Ramos (cell line): ENCODE results near the gene REG4.
"Not testable (repeated sequence)": the region's sequence is repeated elsewhere in the genome, so short reads cannot be mapped to it uniquely, and the experiment has no call there.

Experiments
- in situ Hi-C: fragments of 300-500 bp; cut with MboI; formaldehyde crosslinking; loops from one replicate; pipeline ENCODE4 v1.14.3; 2022; ENCODE audit warnings: low sequenced_read_pairs; ENCODE audit not compliant: unreplicated experiment

The REG4 gene

GRCh38 chr1:119811387-119811786, at the start of gene REG4:
Gene REG4 (minus strand): TSS chr1:119811460. CDS start chr1:119808769, 2,691 bp downstream.
- in situ Hi-C loops, result no loop called here

DNA sequence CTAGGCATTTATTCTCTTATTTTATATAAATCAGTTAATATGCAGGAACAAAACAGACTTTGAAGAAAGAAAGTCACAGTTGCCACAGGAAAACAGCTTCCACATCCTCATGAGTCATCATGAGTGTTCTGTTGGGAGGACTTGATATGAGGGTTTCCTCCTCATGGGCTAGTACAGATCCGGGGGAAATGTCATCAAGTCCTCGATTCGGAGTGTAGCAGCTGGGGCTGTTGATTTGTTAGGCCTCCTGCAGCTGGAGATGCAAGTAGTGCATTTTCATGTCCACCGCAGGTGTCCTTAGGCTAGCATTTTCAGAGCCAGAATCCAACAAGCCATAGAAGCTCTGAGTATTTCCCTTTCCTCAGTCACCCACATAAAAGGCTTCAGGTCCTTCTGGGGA, 48.4 kb upstream of the REG4 start:
- in situ Hi-C loops, result no loop called here

- in situ Hi-C loops, result not testable (repeated sequence)
Measured at GRCh38 chr1:119858556-119859214, 47.4 kb upstream of the REG4 start.

DNA sequence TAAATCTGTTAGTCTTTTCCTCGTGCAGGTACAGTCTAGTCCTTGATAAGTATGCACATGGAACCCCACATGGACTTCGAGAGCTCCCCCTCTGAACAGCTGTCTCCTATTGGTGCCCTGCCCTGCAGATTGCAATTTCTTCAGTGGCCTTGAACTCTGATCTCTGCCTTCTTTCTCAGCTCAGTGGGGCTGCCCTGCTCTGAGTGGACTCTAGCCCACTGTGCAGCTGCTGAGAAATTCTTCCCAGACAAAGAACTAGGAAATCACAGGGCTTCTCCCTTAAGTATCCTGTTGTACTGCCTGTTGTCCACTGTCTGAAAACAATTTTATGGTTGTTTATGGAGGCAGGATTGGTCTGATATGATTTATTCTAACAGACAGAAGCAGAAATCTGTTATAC, 46.9 kb upstream of the REG4 start:
- in situ Hi-C loops, result no loop called here

- in situ Hi-C loops, result no loop called here
Measured at GRCh38 chr1:119853155-119853554, 41.9 kb upstream of the REG4 start.

GRCh38 chr1:119844206-119844605, 32.9 kb upstream of the REG4 start:
- in situ Hi-C loops, result not testable (repeated sequence)

DNA sequence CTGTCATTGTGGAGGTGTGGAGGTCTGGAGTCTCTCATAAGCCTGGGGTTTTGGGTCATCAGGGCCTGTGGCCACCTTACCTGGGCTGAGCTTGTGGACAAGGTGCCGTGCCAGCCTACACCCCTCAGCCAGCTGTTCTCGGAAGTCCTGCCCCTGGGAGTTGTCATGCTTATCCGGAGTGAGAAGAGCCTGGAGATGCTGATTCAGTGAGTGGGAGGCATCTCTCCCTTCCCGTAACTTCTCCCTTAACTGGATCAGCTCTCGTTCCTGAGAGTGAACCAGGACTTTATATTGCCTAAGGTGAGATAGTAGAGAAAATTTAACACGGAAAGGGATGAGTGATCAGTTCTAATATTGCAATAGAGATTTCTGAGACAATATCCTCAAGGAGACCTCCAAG, 30.0 kb upstream of the REG4 start:
- in situ Hi-C loops, result no loop called here

- in situ Hi-C loops, result no loop called here
Measured at GRCh38 chr1:119840745-119841144, 29.5 kb upstream of the REG4 start.

- in situ Hi-C loops, result no loop called here
Measured at GRCh38 chr1:119838236-119838635, 27.0 kb upstream of the REG4 start.

DNA sequence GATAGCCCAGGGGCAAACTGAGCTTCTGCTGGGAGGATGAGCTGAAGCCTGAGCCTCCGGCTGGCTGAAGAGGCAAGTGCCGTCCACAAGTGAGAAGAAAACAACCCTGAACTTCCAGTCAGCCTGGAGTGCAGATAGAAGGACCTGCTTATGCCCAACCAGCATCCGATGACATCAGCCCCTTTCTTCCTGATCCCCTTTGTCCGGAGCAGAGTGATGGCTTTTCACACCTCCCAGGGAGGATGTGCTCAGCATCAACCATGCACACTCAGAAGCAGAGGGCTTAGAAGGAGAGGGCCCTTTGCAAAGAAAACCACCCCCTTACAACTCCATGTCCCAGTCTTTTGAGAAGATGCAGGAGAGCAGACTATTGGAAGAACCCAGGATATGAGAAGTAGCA, 23.7 kb upstream of the REG4 start:
- in situ Hi-C loops, result no loop called here

DNA sequence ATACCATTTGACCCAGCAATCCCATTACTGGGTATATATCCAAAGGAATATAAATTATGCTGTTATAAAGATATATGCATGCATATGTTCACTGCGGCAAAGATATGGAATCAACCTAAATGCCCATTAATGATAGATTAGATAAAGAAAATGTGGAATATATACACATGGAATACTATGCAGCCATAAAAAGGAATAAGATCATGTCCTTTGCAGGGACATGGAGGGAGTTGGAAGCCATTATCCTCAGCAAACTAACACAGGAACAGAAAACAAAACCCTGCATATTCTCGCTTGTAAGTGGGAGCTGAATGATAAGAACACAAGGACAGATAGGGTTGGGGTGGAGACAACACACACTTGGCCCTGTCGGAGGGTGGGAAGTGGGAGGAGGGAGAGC, 19.8 kb upstream of the REG4 start:
- in situ Hi-C loops, result no loop called here

- in situ Hi-C loops, result no loop called here
Measured at GRCh38 chr1:119829625-119830024, 18.4 kb upstream of the REG4 start.

DNA sequence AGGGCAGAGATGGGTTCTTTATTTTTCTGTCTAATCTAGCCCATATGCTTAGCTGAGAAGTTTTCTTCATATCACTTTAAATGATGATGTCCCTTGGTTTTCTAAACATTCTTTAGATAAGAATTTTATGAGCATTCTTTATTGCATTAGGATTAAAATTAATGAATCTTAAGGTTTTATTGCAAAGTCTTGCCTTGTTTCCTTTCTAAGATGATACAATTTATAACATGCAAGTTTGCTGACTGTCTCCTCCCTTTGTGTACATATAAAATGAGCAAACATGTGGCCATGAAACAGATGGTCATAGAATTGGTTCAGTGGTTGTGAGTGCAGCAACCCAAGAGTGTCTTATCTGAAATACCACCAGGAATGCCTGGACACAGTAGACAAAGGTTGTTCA, 17.7 kb upstream of the REG4 start:
- in situ Hi-C loops, result not testable (repeated sequence)

DNA sequence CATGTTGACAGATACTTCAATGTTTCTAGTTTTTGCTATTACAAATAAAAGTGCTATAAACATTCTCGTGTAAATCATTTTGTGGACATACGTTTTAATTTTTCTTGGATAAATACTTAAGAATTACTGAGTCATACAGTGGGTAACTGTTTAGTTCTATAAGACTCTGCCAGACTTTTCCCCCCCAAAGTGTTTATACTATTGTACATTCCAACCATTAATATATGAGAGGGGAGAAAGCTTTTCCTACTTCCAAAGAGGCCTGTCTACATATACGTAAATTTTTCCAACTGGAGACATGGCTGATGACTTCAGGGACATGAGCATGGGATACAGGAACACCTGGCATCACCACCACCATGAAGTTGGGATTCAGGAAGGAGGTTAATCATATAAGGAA, 17.0 kb upstream of the REG4 start:
- in situ Hi-C loops, result no loop called here

GRCh38 chr1:119827010-119827409, 15.8 kb upstream of the REG4 start:
- in situ Hi-C loops, result no loop called here

DNA sequence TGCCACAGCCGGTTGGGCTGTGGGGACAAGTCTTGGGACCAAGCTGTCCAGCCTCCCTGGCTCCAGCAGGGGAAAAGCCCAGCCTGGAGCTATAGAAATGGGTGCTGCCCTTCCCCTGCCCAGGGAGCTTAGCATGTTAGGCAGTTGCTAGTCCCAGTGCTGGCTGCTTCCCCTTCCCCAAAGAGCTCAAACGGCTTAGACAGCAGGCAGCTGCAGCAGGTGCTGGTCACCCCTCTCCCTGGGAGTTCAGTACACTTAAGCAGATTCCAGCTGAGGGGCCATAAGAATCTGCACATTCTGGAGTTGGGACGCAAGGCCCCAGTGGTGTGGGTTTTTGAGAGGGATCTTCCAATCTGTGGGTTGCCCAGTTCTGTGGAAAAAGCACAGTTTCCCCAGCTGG, 11.1 kb upstream of the REG4 start:
- in situ Hi-C loops, result no loop called here

DNA sequence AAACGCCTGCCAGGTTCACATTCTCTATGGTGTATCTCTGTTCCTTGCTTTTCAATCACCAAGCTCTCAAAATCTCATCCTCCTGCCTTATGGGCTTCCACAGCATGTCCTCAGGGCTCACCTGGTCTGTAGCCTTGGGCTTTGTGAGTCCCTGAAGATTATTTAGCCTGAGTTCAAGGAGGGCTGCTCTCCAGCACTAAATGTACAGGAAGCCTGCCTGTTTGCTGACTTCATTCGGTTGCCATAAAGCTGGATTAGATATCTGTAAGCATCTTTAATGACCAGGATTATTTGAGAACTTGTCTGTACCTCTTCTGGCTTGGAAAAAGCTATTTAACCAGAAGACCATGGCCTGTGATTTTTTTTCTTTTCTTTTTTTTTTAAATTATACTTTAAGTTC, 6.9 kb upstream of the REG4 start:
- in situ Hi-C loops, result no loop called here

DNA sequence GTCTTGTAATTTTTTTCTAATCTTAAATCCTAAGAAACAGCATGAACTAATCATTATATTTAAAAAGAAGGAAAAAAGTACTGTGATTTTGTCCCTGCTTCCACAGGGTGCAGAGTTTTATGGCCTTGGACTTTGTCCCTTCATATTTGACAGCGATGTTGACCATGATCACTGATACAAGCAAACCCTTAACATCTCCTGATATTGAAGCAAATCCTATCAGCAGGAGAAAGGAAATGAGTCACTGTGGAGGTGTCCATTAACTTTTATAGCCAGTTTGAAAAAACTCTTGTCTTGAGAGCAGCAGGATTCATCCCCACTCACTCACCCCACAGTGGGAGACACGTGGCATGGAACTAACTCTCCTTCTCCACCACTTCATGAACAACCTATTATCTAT, 5.1 kb upstream of the REG4 start:
- in situ Hi-C loops, result no loop called here

DNA sequence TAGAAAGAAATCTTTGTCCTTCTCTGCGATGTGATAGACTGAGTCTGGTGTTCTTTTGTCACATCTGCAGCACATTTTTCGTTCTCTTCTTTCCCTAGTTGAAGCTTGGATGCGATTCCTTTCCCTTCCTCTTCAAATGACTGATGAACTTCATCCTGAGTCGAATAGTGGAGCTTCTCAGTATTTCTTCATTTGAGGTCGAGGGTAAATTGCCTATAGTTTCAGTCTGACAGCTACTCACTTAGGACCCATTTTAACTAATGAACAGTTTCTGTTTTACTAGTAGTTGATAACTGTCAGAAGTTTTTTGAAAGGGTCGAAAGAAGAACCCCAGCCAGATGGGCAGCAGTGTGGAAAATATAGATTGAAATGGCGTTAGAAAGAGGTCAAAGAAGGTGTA, 4.7 kb upstream of the REG4 start:
- in situ Hi-C loops, result no loop called here

DNA sequence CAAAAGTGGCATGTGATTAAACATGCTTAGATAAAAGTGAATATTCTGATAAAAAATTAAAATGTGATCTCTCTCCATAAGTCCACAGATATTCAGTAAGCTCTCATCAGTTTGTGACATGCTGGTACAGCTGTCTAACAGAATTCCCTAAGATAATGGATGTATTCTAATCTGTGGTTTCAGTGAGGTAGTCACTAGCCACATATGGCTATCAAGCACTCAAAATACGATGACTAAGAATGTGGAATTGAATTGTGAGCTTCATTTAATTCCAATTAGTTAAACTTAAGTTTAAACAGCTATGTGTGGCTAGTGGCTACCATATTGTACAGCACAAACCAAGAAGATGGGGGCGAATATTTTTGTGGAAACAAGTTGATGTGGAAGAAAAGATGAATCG, 4.1 kb upstream of the REG4 start:
- in situ Hi-C loops, result no loop called here

- in situ Hi-C loops, result no loop called here
Measured at GRCh38 chr1:119814288-119814687, 3.0 kb upstream of the REG4 start.

- in situ Hi-C loops, result no loop called here
Measured at GRCh38 chr1:119811985-119812557, 811 bp upstream of the REG4 start.
